IPS-15b (cell line): Measurements from ENCODE around the gene PYROXD2.

Source experiments
- H3K27me3 ChIP-seq: one replicate; pipeline ENCODE4 v1.6.1; 2013; ENCODE audit warnings: low read length; ENCODE audit not compliant: control insufficient read depth, insufficient read depth
- H3K36me3 ChIP-seq: one replicate; pipeline ENCODE4 v1.6.1; 2013; ENCODE audit warnings: low read length; ENCODE audit not compliant: control insufficient read depth, insufficient read depth
- H3K4me1 ChIP-seq: one replicate; pipeline ENCODE4 v1.6.1; 2013; ENCODE audit warnings: mild to moderate bottlenecking, low read length; ENCODE audit not compliant: control insufficient read depth, insufficient read depth
- H3K4me3 ChIP-seq: one replicate; pipeline ENCODE4 v1.5.1; 2013; ENCODE audit warnings: low read depth, low read length
- H3K9ac ChIP-seq: one replicate; pipeline ENCODE4 v1.6.1; 2013; ENCODE audit warnings: low read depth, mild to moderate bottlenecking, low read length
- H3K9me3 ChIP-seq: one replicate; pipeline ENCODE4 v1.6.1; 2013; ENCODE audit warnings: mild to moderate bottlenecking, low read length; ENCODE audit not compliant: control insufficient read depth, insufficient read depth

The PYROXD2 gene

GRCh38 chr10:98450618-98451017 lies 35.6 kb upstream of the PYROXD2 start:
- Histone ChIP-seq H3K4me3 (no peak overlapping the region), H3K9me3 (no peaks in the 10 kb centered on the region), H3K4me1 (peaks cover 7% of the 10 kb centered on the region), H3K9ac (no peak overlapping the region), H3K36me3 (no peaks in the 10 kb centered on the region), H3K27me3 (no peaks in the 10 kb centered on the region)

GRCh38 chr10:98449287-98449686 lies 34.3 kb upstream of the PYROXD2 start:
- Histone ChIP-seq H3K9ac (no peak overlapping the region), H3K9me3 (no peaks in the 10 kb centered on the region), H3K4me3 (no peak overlapping the region), H3K27me3 (no peaks in the 10 kb centered on the region), H3K36me3 (peaks cover 8% of the 10 kb centered on the region), H3K4me1 (peaks cover 5% of the 10 kb centered on the region)

- Histone ChIP-seq H3K36me3 (peaks cover 19% of the 10 kb centered on the region), H3K27me3 (no peaks in the 10 kb centered on the region), H3K4me3 (peak within 1 kb of the TSS; percentile 69), H3K9me3 (no peaks in the 10 kb centered on the region), H3K9ac (peak within 1 kb of the TSS; percentile 79), H3K4me1 (peaks cover 3% of the 10 kb centered on the region)
These were observed 31.8 kb upstream of the PYROXD2 start, which contains the start of gene HPS1 for GRCh38 chr10:98446661-98447221. Gene HPS1 (minus strand): TSS chr10:98446935. CDS start chr10:98443240, 3,695 bp downstream.

GRCh38 chr10:98446151-98446660 lies 31.2 kb upstream of the PYROXD2 start:
- peaks cover 3% of the 10 kb centered on the region for H3K4me1 ChIP-seq
- peaks cover 19% of the 10 kb centered on the region for H3K36me3 ChIP-seq
- peak overlapping the region; percentile 69 for H3K4me3 ChIP-seq
- no peaks in the 10 kb centered on the region for H3K27me3 ChIP-seq
- no peaks in the 10 kb centered on the region for H3K9me3 ChIP-seq
- H3K9ac ChIP-seq = peak overlapping the region; percentile 79

GRCh38 chr10:98445200-98445812 lies 30.3 kb upstream of the PYROXD2 start:
- H3K4me1 ChIP-seq = peaks cover 3% of the 10 kb centered on the region
- H3K4me3 ChIP-seq = peak overlapping the region; percentile 69
- H3K36me3 ChIP-seq = peaks cover 19% of the 10 kb centered on the region
- no peak overlapping the region for H3K9ac ChIP-seq
- no peaks in the 10 kb centered on the region for H3K27me3 ChIP-seq
- H3K9me3 ChIP-seq = no peaks in the 10 kb centered on the region

GRCh38 chr10:98444314-98445006 lies 29.5 kb upstream of the PYROXD2 start:
- no peak overlapping the region for H3K4me3 ChIP-seq

GRCh38 chr10:98438715-98439114 lies 23.7 kb upstream of the PYROXD2 start:
- peaks cover 19% of the 10 kb centered on the region for H3K36me3 ChIP-seq
- H3K9ac ChIP-seq = no peak overlapping the region
- no peaks in the 10 kb centered on the region for H3K9me3 ChIP-seq
- H3K4me3 ChIP-seq = no peak overlapping the region
- no peaks in the 10 kb centered on the region for H3K27me3 ChIP-seq
- H3K4me1 ChIP-seq = no peaks in the 10 kb centered on the region

More at GRCh38 chr10:98444314-98445006, 29.5 kb upstream of the PYROXD2 start:
- H3K4me1 ChIP-seq = peaks cover 3% of the 10 kb centered on the region
- peaks cover 19% of the 10 kb centered on the region for H3K36me3 ChIP-seq
- no peaks in the 10 kb centered on the region for H3K9me3 ChIP-seq
- H3K9ac ChIP-seq = no peak overlapping the region
- no peaks in the 10 kb centered on the region for H3K27me3 ChIP-seq

- no peaks in the 10 kb centered on the region for H3K9me3 ChIP-seq
- peaks cover 11% of the 10 kb centered on the region for H3K36me3 ChIP-seq
- H3K4me3 ChIP-seq = no peak overlapping the region
- H3K27me3 ChIP-seq = no peaks in the 10 kb centered on the region
- H3K4me1 ChIP-seq = no peaks in the 10 kb centered on the region
- H3K9ac ChIP-seq = no peak overlapping the region
These were observed 21.7 kb upstream of the PYROXD2 start for GRCh38 chr10:98436704-98437103.

GRCh38 chr10:98435178-98435577 lies 20.2 kb upstream of the PYROXD2 start:
- no peaks in the 10 kb centered on the region for H3K4me1 ChIP-seq
- no peaks in the 10 kb centered on the region for H3K27me3 ChIP-seq
- H3K9ac ChIP-seq = no peak overlapping the region
- no peaks in the 10 kb centered on the region for H3K9me3 ChIP-seq
- H3K36me3 ChIP-seq = peaks cover 16% of the 10 kb centered on the region
- H3K4me3 ChIP-seq = no peak overlapping the region

- H3K36me3 ChIP-seq = peaks cover 25% of the 10 kb centered on the region
These were observed 19.1 kb upstream of the PYROXD2 start for GRCh38 chr10:98433881-98434732.

GRCh38 chr10:98433371-98433770 lies 18.4 kb upstream of the PYROXD2 start:
- Histone ChIP-seq H3K4me1 (no peaks in the 10 kb centered on the region), H3K9ac (no peak overlapping the region), H3K9me3 (no peaks in the 10 kb centered on the region), H3K36me3 (peaks cover 25% of the 10 kb centered on the region), H3K27me3 (no peaks in the 10 kb centered on the region), H3K4me3 (no peak overlapping the region)

More at GRCh38 chr10:98433881-98434732, 19.1 kb upstream of the PYROXD2 start:
- Histone ChIP-seq H3K9me3 (no peaks in the 10 kb centered on the region), H3K4me3 (no peak overlapping the region), H3K4me1 (no peaks in the 10 kb centered on the region), H3K27me3 (no peaks in the 10 kb centered on the region), H3K9ac (no peak overlapping the region)
